ENCODE results near the gene MEIS2. TPM values are rescaled to one million over a fixed set of nuclear protein-coding genes. Genes with fewer than 3 reads are reported as not detected.

The MEIS2 gene
- total and polyA plus RNA-seq, 2 experiments from 2014 or later = 224 to 432 TPM

- Histone ChIP-seq H3K27me3 (no peaks in the 10 kb centered on the region), H3K4me1 (ENCODE audit: low read depth) (peaks cover 57% of the 10 kb centered on the region), H3K9me3 (ENCODE audit: low read depth) (no peaks in the 10 kb centered on the region), H3K4me3 (no peak overlapping the region), H3K36me3 (peaks cover 34% of the 10 kb centered on the region), H3K27ac (peak overlapping the region; percentile 96)
- TF ChIP-seq, protein P1, sequence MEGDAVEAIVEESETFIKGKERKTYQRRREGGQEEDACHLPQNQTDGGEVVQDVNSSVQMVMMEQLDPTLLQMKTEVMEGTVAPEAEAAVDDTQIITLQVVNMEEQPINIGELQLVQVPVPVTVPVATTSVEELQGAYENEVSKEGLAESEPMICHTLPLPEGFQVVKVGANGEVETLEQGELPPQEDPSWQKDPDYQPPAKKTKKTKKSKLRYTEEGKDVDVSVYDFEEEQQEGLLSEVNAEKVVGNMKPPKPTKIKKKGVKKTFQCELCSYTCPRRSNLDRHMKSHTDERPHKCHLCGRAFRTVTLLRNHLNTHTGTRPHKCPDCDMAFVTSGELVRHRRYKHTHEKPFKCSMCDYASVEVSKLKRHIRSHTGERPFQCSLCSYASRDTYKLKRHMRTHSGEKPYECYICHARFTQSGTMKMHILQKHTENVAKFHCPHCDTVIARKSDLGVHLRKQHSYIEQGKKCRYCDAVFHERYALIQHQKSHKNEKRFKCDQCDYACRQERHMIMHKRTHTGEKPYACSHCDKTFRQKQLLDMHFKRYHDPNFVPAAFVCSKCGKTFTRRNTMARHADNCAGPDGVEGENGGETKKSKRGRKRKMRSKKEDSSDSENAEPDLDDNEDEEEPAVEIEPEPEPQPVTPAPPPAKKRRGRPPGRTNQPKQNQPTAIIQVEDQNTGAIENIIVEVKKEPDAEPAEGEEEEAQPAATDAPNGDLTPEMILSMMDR (IDR thresholded peaks at IDR 0.05; ENCODE audit: low read depth, low read length) = no peak
- DNase-seq (ENCODE audit: low read depth in 1 of 2, low spot score in 1 of 2) = peak in 1 of 2 donors; percentile 78
These were observed 178.8 kb downstream of the MEIS2 start for GRCh38 chr15:36921484-36922091.

GRCh38 chr15:36917411-36918267 is 182.7 kb downstream of the MEIS2 start:
- Histone ChIP-seq H3K27ac (peak overlapping the region; percentile 31), H3K36me3 (peaks cover 19% of the 10 kb centered on the region), H3K27me3 (no peaks in the 10 kb centered on the region), H3K4me3 (no peak overlapping the region), H3K9me3 (ENCODE audit: low read depth) (no peaks in the 10 kb centered on the region), H3K4me1 (ENCODE audit: low read depth) (peaks cover 50% of the 10 kb centered on the region)
- TF ChIP-seq, protein P1 (IDR thresholded peaks at IDR 0.05; ENCODE audit: low read depth, low read length) = no peak
- DNase-seq (ENCODE audit: low read depth in 1 of 2, low spot score in 1 of 2) = no peak

GRCh38 chr15:36914960-36915808 is 185.2 kb downstream of the MEIS2 start:
- Histone ChIP-seq H3K4me3 (no peak overlapping the region), H3K36me3 (peaks cover 14% of the 10 kb centered on the region), H3K27me3 (no peaks in the 10 kb centered on the region), H3K9me3 (ENCODE audit: low read depth) (no peaks in the 10 kb centered on the region), H3K27ac (peak overlapping the region; percentile 9), H3K4me1 (ENCODE audit: low read depth) (peaks cover 44% of the 10 kb centered on the region)
- DNase-seq (ENCODE audit: low read depth in 1 of 2, low spot score in 1 of 2) = peak in 1 of 2 donors; percentile 91
- TF ChIP-seq, protein P1 (IDR thresholded peaks at IDR 0.05; ENCODE audit: low read depth, low read length) = no peak

- TF ChIP-seq, protein P1 (IDR thresholded peaks at IDR 0.05; ENCODE audit: low read depth, low read length) = no peak
- no peaks in the 10 kb centered on the region for H3K9me3 ChIP-seq (ENCODE audit: low read depth)
- peaks cover 44% of the 10 kb centered on the region for H3K4me1 ChIP-seq (ENCODE audit: low read depth)
- peak in 1 of 2 donors; percentile 83 for DNase-seq (ENCODE audit: low read depth in 1 of 2, low spot score in 1 of 2)
- H3K27me3 ChIP-seq = no peaks in the 10 kb centered on the region
- no peak overlapping the region for H3K4me3 ChIP-seq
- peaks cover 14% of the 10 kb centered on the region for H3K36me3 ChIP-seq
- no peak overlapping the region for H3K27ac ChIP-seq
These were observed 185.9 kb downstream of the MEIS2 start for GRCh38 chr15:36914466-36914865.

GRCh38 chr15:36912311-36912712 is 188.0 kb downstream of the MEIS2 start:
- Histone ChIP-seq H3K9me3 (ENCODE audit: low read depth) (no peaks in the 10 kb centered on the region), H3K27ac (peak overlapping the region; percentile 59), H3K36me3 (peaks cover 6% of the 10 kb centered on the region), H3K4me1 (ENCODE audit: low read depth) (peaks cover 56% of the 10 kb centered on the region), H3K4me3 (no peak overlapping the region), H3K27me3 (no peaks in the 10 kb centered on the region)
- peak in 1 of 2 donors; percentile 76 for DNase-seq (ENCODE audit: low read depth in 1 of 2, low spot score in 1 of 2)
- TF ChIP-seq, protein P1 (IDR thresholded peaks at IDR 0.05; ENCODE audit: low read depth, low read length) = no peak
